ENCODE measurements around the gene LRMDA. TPM values are rescaled to one million over a fixed set of nuclear protein-coding genes. Genes with fewer than 3 reads are reported as not detected.

LRMDA gene
- total and polyA plus RNA-seq, 2 of the 8 experiments (the other 6 are each of a cell fraction or from before 2014, with no cell fraction given) = 0.86 to 2.8 TPM

DNA sequence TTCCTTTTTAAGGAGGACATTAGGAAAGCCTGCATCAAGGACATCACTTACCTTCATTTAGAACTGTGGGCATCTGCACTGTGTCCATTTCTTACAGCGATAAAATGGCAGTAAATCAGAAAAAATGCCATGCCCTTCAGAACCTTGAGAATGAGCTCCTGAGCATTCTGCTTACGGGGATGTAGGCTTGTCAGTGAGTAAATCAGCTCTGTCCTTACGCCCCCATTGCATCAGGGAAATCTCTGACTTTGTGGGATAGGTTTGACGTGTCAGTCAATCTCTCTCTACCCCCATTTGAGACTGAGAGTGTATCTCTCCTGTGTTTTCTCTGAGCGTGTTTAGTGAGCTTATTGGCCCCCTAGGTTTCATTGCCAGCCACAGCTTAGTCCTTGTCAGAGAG lies 837.1 kb downstream of the LRMDA start:
- Histone ChIP-seq H4K8ac (ENCODE audit: extremely low read depth, insufficient read depth, low read length) (no peak overlapping the region), H2BK12ac (ENCODE audit: low read depth, low read length) (no peak overlapping the region; the same call in 1 of the 2 replicates), H3K79me2 (ENCODE audit: control insufficient read depth in 1 of 2, insufficient read depth in 2 of 2, low read length in 2 of 2) (no peaks in the 10 kb centered on the region), H3K23me2 (ENCODE audit: low read depth, low read length) (no peaks in the 10 kb centered on the region), H3K14ac (ENCODE audit: insufficient read length) (no peak overlapping the region), H3K4me2 (ENCODE audit: insufficient read depth in 1 of 2, low read depth in 2 of 2, low read length in 2 of 2) (no peak overlapping the region), H2BK120ac (replicated peaks; ENCODE audit: low read depth, low read length) (no peak overlapping the region), H3K18ac (ENCODE audit: extremely low read depth, low read length) (no peak overlapping the region), H2BK15ac (ENCODE audit: low read length) (no peak overlapping the region), H2AK5ac (ENCODE audit: low read depth, low read length) (no peak overlapping the region), H2BK5ac (ENCODE audit: low read depth, low read length) (no peak overlapping the region), H3K4me1 (replicated peaks in 1 of 4; ENCODE audit: control insufficient read depth in 3 of 4, insufficient read depth in 4 of 4, low read length in 3 of 4) (peaks cover 0 to 13% (median 2%) of the 10 kb centered on the region in 4 experiments; a peak in 3 of 7 replicates), H2AFZ (ENCODE audit: low read length) (no peak overlapping the region), H3K56ac (replicated peaks; ENCODE audit: insufficient read length, low read depth, low read length) (no peak overlapping the region), H3K23ac (ENCODE audit: insufficient read length) (no peak overlapping the region), H3K4ac (replicated peaks; ENCODE audit: insufficient read length, low read depth, low read length) (no peak overlapping the region), H3K9ac (replicated peaks in 1 of 4; ENCODE audit: extremely low read depth in 1 of 4, low read depth in 3 of 4, low read length in 3 of 4) (no peak overlapping the region), H4K91ac (replicated peaks; ENCODE audit: insufficient read length, low read length) (no peak overlapping the region), H3K36me3 (ENCODE audit: control insufficient read depth in 2 of 4, insufficient read depth in 4 of 4, low read length in 3 of 4) (no peaks in the 10 kb centered on the region), H3K27ac (ENCODE audit: low read depth, low read length) (no peak overlapping the region), H4K20me1 (replicated peaks in 1 of 2; ENCODE audit: control insufficient read depth in 1 of 2, insufficient read depth in 2 of 2, low read length in 2 of 2) (no peaks in the 10 kb centered on the region), H3K27me3 (replicated peaks in 1 of 4; ENCODE audit: control insufficient read depth in 3 of 4, extremely low read depth in 1 of 4, insufficient read depth in 3 of 4, low read length in 3 of 4) (no peaks in the 10 kb centered on the region), H3K9me3 (ENCODE audit: insufficient read depth in 2 of 2, low read depth in 1 of 2, low read length in 1 of 2) (no peaks in the 10 kb centered on the region; a peak in 1 of 4 replicates), H2BK20ac (ENCODE audit: low read length) (no peak overlapping the region), H4K5ac (ENCODE audit: insufficient read length, low read depth, low read length) (no peak overlapping the region), H3K4me3 (ENCODE audit: extremely low read depth in 1 of 4, insufficient read depth in 2 of 4, low read depth in 3 of 4, low read length in 4 of 4) (no peak overlapping the region), H3K79me1 (ENCODE audit: low read depth, low read length) (no peaks in the 10 kb centered on the region)
- 54% methylated on average over 5 of the region's 5 CpGs; no CpG with 5 or more reads in 1 of the 2 experiments for WGBS, 2 experiments (ENCODE audit: extremely low coverage in 1 of 2, insufficient coverage in 1 of 2, insufficient read length in 1 of 2, insufficient replicate concordance in 2 of 2, low coverage in 1 of 2, low lambda C conversion rate in 2 of 2, missing lambda C conversion rate in 1 of 2)
- FAIRE-seq (no peak), DNase-seq (ENCODE audit: low read depth in 1 of 2, low spot score in 2 of 2) (no peak)
- TF ChIP-seq RFX5 (IDR thresholded peaks at IDR 0.05; ENCODE audit: borderline replicate concordance, low read depth, low read length) (no peak), PHF8 (conservative IDR thresholded peaks at IDR 0.05; ENCODE audit: low read depth, low read length) (no peak), RBBP5 (IDR thresholded peaks at IDR 0.05; ENCODE audit: borderline replicate concordance, low read depth, low read length) (no peak), SP4 (IDR thresholded peaks at IDR 0.05; ENCODE audit: low read length) (no peak), CHD1 (IDR thresholded peaks at IDR 0.05; ENCODE audit: low read depth, low read length) (no peak), SIN3A (conservative IDR thresholded peaks at IDR 0.05 in 1 of 2, IDR thresholded peaks at IDR 0.05 in 1 of 2; ENCODE audit: low read depth in 1 of 2, low read length in 2 of 2) (no peak), POLR2A (IDR thresholded peaks at IDR 0.05; ENCODE audit: control extremely low read depth in 1 of 2, low read depth in 2 of 2, low read length in 2 of 2) (no peak), SAP30 (IDR thresholded peaks at IDR 0.05; ENCODE audit: insufficient read depth, insufficient replicate concordance, low read length) (no peak), SP2 (IDR thresholded peaks at IDR 0.05; ENCODE audit: low read length) (no peak), NRF1 (IDR thresholded peaks at IDR 0.05; ENCODE audit: low read depth, low read length) (no peak)
- POLR2A ChIA-PET (ENCODE audit: partially characterized antibody) = no interaction called here
- CTCF ChIA-PET (ENCODE audit: partially characterized antibody) = interaction anchor here (0.5 to 1.3 kb wide), 3 partner anchors 41 to 815 kb away, joined by 3 to 4 read pairs (median 3); no protein-coding TSS in a partner anchor
